LNCAP (cell line): Measurements from ENCODE around the gene MED25.

ENCODE experiments used
- TF ChIP-seq, protein P1 (sequence below): fragments of 450-650 bp; IDR thresholded peaks from 2 replicates; pipeline ENCODE4 v1.5.1; 2017; ENCODE audit warnings: mild to moderate bottlenecking

Gene MED25

DNA sequence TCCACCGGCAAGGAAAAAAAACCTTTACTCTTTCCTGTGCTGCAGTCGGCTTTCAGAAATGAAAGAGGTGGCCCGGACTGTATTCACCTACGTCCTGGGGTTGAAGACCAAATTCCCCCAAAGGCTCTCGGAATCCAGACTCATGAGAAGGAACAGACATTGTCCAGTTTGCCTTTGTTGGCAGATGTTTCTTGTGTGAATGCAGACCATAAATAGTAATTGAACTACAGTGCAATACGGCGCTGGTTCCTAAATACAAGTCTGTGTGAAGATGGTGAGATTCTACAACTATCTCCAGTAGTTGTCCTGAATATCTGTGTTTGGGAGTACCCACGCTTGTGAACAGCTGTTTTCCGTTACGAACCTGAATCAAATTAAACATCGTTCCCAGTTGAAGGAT lies 21.6 kb downstream of the MED25 start:
- TF ChIP-seq, protein P1, sequence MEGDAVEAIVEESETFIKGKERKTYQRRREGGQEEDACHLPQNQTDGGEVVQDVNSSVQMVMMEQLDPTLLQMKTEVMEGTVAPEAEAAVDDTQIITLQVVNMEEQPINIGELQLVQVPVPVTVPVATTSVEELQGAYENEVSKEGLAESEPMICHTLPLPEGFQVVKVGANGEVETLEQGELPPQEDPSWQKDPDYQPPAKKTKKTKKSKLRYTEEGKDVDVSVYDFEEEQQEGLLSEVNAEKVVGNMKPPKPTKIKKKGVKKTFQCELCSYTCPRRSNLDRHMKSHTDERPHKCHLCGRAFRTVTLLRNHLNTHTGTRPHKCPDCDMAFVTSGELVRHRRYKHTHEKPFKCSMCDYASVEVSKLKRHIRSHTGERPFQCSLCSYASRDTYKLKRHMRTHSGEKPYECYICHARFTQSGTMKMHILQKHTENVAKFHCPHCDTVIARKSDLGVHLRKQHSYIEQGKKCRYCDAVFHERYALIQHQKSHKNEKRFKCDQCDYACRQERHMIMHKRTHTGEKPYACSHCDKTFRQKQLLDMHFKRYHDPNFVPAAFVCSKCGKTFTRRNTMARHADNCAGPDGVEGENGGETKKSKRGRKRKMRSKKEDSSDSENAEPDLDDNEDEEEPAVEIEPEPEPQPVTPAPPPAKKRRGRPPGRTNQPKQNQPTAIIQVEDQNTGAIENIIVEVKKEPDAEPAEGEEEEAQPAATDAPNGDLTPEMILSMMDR, result no peak

DNA sequence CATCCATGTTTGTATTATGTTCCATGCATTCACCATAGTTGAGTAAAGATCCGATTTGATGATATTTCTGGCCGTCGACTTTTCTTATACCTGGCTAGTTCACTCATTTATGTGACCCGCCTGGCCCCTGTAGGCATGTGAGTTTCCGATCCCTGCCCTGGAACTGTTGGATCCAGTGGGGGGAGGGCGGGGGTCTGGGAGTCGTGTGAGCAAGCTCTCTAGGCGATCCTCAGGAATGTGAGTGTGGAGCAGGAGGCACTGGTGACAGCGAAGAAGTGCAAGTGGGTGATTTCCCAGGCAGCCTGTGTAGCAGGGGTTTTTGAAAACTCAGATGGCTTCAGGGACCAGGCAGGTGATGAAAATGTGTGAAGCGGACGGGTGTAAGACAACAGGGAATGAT lies 22.2 kb downstream of the MED25 start:
- TF ChIP-seq, protein P1, result no peak

DNA sequence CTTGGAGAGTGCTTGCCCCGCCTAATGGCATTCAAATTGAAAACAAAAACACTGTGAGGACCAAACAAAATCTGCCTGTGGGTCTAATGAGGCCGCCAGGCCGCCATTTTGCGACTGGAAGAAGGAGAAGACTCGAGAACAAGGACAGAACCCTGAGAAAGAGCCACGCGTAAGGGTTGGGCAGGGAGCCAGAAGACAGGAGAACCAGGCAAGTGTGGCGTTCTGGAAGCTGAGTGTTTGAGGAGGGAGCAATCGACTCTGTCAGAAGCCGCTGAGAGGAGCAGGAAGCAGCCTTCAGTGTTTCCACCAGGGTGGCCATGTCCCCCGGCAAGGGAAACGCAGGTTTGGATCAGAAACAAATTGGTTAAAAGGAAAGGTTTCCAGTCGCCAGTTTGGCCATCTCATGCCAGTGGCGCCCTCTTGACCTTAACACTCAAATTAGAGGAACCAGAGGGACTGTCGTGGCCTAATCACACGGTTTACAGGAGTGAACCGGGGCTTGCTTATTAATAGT lies 22.7 kb downstream of the MED25 start:
- TF ChIP-seq, protein P1, result no peak

DNA sequence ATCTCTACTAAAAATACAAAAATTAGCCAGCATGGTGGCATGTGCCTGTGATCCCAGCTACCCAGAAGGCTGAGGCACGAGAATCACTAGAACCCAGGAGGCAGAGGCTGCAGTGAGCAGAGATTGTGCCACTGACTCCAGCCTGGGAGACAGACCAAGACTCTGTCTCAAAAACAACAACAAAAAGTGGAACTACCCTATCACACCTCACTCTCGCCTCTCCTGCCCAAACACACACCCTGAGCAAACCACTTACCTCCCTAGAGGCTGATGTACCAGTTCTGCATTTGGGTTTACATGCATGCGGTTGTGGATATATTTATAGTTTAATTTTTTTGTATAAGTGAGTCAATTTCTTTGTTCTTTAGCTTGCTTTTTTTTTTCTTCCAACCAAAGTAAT lies 25.2 kb downstream of the MED25 start:
- TF ChIP-seq, protein P1, result no peak

DNA sequence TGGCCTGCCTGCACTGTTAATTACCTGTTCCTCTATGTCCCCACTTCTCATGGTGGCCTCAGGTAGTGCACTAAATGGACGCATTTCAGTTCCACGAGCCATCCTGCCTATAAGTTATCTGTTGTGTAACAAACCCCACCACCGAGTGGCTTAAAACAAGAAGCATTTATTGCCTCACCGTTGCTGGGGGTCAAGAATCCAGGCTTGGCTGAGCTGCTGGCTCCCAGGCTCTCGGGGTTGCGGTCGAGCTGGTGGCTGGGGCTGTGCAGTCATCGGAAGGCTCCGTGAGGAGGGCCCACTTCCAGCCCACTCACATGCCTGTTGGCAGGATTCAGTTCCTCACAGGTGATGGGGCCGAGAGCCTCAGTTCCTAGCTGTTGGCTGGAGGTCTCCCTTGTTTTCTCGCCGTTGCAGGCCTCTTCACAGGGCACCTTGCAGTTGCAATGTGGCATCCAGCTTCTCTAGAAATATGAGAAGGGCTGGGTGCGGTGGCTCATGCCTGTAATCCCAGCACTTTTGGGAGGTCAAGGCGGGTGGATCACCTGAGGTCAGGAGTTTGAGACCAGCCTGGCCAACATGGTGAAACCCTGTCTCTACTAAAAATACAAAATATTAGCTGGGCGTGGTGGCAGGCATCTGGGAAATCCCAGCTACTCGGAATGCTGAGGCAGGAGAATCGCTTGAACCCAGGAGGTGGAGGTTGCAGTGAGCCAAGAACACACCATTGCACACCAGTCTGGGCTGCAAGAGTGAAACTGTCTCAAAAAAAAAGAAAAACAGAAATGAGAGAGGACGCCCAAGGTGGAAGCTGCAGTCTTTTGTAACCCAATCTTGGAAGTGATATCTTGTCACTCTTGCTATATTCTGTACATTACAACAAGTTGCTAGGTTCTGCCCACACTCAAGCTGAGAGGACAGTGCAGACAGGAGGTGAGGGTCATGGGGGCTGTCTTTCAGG lies 26.3 kb downstream of the MED25 start:
- TF ChIP-seq, protein P1, result no peak

DNA sequence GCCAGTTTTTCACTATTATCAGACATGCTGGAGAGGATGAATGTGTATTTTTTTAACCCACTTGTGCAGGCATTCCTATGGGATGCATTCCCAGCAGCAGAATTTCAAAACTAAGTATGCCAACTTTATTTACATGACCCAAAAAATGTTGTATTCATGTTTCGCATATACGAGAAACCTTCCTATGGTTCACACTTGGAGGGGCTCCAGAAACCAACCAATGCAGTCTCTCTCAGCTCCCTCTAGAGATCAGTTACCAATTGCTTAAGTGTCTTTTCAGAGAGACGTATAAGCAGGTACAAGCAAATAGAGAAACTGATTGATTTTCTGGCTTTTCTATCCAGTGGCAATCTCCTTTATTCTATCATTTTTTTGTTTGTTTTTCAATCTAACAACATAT lies 27.3 kb downstream of the MED25 start:
- TF ChIP-seq, protein P1, result no peak

DNA sequence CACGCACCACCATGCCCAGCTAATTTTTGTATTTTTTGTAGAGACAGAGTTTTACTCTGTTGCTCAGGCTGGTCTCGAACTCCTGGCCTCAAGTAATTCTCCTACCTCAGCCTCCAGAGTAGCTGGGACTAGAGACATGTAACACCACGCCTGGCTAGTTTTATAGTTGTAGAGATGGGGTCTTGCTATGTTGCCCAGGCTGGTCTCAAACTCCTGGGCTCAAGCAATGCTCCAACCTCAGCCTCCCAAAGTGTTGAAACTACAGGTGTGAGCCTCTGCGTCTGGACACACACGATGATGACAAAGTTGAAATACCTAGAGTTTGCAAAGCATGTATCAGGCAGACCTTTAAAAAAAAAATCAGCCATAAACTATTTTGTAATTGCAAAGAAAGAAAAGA lies 28.3 kb downstream of the MED25 start:
- TF ChIP-seq, protein P1, result no peak
